ENCODE measurements around the gene TMPRSS2.

DNA sequence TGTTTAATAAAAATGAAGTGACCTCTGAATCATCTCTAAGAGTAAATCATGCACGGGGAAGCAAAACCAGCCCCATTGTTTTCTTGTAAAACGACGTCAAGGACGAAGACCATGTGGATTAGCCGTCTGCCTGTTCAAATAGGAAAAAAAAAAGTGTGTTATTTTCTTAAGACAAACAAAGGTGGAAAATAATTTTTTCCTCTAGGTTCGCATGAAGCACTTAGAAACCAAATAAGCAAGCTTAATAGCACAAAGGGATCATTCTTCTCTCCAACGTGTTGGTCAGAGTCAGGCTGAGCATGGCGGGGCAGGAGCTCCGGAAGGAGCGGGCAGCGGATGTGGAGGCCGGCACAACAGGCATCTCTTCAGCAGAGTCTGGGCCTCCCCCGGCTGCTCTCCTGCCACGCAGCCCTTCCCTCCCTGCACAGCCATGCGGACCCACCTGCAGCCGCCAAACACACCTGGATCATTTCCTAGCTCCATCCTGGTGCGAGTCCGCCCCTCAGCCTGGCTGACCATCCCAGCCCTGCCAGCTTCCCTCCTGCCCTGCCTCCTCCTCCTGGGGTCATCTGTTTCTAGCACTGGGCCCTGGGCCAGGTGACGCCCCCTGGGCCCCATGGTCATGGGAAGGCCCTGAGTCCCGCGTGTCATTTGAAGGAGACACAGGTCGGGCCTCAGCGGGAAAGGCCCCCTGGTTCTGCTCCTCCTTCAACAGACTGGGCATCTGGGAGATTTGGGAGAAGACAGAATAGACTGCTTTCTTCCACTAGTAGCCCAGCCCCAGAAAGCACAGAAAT, 41.7 kb downstream of the TMPRSS2 start:
- TF ChIP-seq, protein P1, sequence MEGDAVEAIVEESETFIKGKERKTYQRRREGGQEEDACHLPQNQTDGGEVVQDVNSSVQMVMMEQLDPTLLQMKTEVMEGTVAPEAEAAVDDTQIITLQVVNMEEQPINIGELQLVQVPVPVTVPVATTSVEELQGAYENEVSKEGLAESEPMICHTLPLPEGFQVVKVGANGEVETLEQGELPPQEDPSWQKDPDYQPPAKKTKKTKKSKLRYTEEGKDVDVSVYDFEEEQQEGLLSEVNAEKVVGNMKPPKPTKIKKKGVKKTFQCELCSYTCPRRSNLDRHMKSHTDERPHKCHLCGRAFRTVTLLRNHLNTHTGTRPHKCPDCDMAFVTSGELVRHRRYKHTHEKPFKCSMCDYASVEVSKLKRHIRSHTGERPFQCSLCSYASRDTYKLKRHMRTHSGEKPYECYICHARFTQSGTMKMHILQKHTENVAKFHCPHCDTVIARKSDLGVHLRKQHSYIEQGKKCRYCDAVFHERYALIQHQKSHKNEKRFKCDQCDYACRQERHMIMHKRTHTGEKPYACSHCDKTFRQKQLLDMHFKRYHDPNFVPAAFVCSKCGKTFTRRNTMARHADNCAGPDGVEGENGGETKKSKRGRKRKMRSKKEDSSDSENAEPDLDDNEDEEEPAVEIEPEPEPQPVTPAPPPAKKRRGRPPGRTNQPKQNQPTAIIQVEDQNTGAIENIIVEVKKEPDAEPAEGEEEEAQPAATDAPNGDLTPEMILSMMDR (IDR thresholded peaks at IDR 0.05), result no peak
- TF ChIP-seq POLR2A (IDR thresholded peaks at IDR 0.05), result no peak
- TF ChIP-seq POLR2AphosphoS5 (IDR thresholded peaks at IDR 0.05), result no peak
- TF ChIP-seq EP300 (IDR thresholded peaks at IDR 0.05), result no peak
